D721Med (cell line): ENCODE data around the gene CSNK1D.

ENCODE experiments used
- DNase-seq: peaks from one replicate; pipeline ENCODE4 v3.0.0; 2011; ENCODE audit warnings: low spot score; ENCODE audit not compliant: insufficient read length
- FAIRE-seq: peaks from 2 replicates; lab custom pipeline; 2011; peaks lifted over from hg19 to GRCh38; lab: Jason Lieb, UNC
- TF ChIP-seq, protein P1 (sequence below): IDR thresholded peaks from 2 replicates; pipeline ENCODE4 v1.5.1; 2012; ENCODE audit warnings: mild to moderate bottlenecking, control low read depth; ENCODE audit not compliant: insufficient read depth; ENCODE audit errors: missing control alignments

Gene CSNK1D

DNA sequence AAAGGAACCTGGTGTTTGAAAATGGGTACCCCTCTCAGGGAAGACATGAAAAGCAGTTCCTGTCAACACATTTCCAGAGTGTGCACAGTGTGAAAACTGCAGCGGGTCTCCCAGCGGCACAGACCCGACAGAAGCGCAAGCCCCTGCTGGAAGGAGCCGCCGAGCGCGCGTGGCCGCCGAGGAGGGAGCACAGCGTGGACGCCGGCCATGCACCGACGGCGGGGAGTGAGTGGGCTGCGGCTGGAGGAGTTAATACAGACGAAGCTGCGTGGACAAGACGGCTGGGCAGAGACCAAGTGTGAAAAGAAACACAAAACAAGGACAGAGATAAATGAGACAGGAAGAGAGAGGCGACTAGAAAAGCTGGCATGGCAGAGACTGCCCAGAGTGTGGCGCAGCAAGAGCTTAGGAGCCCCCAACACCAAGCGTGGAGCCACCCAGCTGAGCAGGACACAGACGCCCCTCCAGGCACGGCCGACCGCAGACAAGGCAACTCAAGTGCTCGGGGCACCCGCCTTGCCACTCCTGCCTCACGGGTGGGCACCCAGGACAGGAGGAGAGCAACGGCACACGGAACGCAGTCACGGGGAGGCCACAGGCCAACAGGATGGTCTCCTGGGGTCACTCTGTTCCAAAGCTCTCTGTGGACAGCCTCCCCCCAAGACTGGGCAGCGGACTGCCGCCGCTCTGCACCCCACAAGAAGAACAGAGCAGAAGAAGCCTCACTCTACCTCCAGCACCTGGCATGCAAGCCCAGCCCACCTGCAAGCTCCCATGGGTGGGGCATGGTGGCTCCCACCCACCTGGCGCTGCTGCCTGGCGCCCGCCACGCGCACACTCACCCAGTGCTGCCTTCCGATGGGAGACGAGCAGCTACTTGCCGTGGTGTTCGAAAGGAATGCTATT, 28.1 kb downstream of the CSNK1D start:
- FAIRE-seq (no peak), DNase-seq (no peak)
- TF ChIP-seq, protein P1, sequence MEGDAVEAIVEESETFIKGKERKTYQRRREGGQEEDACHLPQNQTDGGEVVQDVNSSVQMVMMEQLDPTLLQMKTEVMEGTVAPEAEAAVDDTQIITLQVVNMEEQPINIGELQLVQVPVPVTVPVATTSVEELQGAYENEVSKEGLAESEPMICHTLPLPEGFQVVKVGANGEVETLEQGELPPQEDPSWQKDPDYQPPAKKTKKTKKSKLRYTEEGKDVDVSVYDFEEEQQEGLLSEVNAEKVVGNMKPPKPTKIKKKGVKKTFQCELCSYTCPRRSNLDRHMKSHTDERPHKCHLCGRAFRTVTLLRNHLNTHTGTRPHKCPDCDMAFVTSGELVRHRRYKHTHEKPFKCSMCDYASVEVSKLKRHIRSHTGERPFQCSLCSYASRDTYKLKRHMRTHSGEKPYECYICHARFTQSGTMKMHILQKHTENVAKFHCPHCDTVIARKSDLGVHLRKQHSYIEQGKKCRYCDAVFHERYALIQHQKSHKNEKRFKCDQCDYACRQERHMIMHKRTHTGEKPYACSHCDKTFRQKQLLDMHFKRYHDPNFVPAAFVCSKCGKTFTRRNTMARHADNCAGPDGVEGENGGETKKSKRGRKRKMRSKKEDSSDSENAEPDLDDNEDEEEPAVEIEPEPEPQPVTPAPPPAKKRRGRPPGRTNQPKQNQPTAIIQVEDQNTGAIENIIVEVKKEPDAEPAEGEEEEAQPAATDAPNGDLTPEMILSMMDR = no peak

DNA sequence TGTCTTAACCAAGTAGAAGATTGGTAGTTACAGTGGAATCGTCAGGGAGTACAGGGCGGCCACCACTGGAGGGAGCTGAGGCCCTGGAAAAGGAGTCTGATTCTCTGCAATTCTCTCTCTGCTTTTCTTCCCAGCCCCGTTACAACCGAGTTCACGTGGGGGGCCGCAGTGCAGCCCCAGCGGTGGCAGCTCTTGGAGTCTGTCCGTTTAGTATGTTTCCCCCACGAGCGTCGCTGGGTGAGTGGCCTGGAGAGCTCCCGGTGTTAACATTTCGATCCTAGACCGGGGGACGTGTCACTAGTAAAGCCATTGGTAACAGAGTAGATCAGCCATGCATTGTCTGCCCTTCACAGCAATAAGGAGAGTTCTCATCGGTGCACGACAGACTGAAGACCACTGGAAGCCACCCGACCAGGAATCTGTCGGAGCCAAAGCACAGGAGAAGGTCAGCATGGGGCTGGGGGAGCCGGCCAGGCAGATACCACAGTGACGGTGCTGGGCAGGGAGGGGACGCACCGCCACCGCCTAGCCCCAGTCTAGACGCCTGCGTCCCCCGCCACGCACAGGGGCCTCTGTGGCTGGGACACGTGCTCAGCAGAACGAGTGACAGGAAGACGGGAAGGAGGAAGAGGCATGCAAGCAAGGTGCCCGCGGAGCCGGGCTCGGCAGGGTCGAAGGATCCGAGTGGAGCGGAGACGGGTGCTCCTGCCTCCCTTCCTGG, 28.9 kb downstream of the CSNK1D start:
- TF ChIP-seq, protein P1 = peak; percentile 54
- DNase-seq (no peak), FAIRE-seq (no peak)

DNA sequence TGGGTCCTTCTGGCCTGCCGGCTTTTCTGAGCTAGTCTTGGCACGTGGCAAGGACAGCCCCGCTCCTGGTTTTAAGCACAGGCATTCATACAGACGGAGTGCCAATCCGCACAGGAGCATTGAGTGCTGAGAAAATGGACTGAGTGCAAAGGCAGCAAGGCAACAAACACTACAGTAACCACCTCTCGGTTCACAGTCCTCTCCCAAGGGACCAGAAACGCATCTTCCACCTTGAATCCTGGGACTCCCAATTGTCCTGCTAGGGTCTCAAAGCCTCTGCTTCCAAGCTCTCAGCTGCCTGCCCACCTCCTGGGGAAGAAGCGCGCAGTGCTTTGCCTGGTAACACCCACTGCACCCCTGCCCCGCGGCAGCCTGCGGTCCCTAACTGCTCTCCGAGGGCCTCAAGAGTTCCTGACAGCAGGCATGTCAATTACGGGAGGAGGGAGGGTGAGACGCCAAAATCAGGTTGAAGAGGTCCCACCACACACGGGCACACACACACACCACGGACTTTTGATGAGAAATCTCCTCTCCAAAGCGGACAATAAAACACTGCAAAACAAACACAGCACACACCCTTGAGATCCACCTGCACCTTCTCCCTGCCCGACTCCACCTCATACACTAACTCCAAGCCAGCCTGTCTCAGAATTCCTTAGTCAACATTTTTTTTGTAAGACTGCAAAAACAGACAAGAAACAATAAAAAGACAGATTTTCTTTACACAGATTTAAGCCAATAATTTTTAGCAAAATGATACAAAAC, 29.7 kb downstream of the CSNK1D start:
- FAIRE-seq (no peak), DNase-seq (no peak)
- TF ChIP-seq, protein P1 = no peak

DNA sequence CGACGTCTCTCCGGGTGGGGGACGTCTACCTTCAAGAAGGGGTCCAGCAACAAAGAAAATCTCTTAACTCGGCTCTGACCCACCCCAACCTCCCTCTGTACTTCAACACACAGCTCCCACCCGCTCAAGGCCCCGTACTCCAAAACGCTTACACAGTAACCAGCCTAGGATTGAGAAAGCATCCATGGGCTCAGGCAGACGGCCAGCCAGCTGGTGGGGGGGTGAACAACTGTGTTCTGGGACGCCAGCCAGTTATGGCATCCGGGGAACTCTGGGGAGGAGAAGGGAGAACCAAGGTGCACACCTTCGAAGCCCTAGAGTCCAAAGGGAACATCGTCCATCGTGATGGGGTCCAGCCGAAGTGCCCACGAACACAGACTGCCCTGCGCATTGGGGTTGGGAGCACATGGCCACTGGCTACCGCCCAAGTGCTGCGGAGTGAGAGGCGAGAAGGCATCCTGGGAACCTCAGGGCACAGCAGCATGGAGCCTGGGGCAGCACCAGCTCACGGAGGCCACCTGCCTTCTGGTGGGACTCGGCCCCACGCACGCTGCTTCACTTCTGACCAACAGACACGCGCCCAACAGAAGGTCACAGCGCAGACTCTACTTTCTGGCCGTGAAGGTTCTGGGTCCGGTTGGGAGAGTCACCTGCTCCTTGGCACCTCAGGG, 30.4 kb downstream of the CSNK1D start:
- DNase-seq = no peak
- TF ChIP-seq, protein P1 = no peak
- FAIRE-seq = no peak

DNA sequence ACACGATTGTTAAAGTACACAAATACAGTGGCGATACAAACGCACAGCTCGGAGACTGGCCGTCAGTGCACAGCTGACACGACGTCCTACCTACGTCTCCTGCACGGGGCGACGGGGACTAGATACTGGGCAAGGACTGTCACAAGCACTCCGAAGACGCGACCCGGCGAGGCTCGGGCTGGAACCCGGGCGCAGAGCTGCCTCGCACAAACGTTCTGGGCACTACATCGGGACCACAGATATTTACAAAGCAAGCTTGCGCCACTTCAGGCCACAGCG, 30.9 kb downstream of the CSNK1D start:
- DNase-seq = no peak
- TF ChIP-seq, protein P1 = no peak
- no peak for FAIRE-seq

DNA sequence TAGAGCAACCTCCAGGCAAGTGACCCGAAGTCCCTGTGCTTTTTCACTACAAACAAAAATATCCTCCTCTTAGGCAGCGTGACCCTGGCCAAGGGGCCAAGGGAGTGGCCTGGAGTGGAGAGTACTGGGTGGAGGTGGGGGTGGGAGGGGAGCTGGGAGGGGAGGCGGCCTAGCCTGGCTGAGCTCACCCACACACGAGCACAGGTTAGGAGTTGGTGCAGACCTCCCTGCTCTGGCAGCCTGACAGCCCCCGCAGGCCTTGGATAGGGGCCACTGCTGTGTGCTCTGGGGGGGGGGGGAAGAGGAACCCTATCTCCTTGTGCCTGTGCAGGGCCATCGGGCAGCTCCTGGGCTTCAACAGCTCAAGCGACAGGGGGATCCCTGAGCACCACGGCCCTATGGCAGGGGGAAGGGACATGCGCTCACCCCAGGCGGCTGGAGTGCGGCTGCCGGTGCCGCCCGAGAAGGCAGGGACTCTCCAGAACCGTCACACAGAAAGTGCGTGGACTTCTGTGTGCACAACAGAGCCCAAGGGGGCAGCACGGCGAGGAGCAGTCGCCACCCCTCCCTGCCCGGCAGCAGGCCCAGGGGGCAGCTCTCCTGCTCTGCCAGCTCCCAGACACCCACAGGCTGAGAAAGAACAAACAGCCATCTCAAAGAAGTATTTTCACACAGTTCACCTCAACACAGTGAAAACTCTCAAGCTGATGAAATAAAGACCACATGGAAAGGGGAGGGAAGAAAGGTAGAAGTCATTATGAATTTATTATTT, 31.4 kb downstream of the CSNK1D start:
- DNase-seq = no peak
- FAIRE-seq = no peak
- TF ChIP-seq, protein P1 = no peak
